ENCODE measurements around the gene RAI1.

GRCh38 chr17:17792037-17792550 lies 110.8 kb downstream of the RAI1 start:
- TF ChIP-seq CTCF (IDR thresholded peaks at IDR 0.05) (no peak), POLR2A (IDR thresholded peaks at IDR 0.05) (no peak), EP300 (IDR thresholded peaks at IDR 0.05) (no peak)

All from ovary (tissue), 3 donors.